Neural cell (in vitro differentiated cells): Measurements from ENCODE around the gene TNFRSF14. TPM values are rescaled to one million over a fixed set of nuclear protein-coding genes. Genes with fewer than 3 reads are reported as not detected.

Experiments
- H2AFZ ChIP-seq: fragments of 200-600, 300-800 bp; sonication (generic), shearing (Covaris generic); 2 replicates; pipeline ENCODE4 v1.6.0; 2014; ENCODE audit warnings: low read depth, mild to moderate bottlenecking, antibody characterized with exemption, low read length, moderate library complexity
- H3F3A ChIP-seq: fragments of 200-600 bp; shearing (Covaris generic); 2 replicates; pipeline ENCODE4 v1.6.1; 2016; ENCODE audit warnings: mild to moderate bottlenecking, moderate library complexity, mixed read lengths, antibody characterized with exemption, low read length; ENCODE audit not compliant: insufficient read depth, poor library complexity, severe bottlenecking
- H3K27ac ChIP-seq: fragments of 200-600, 300-800 bp; sonication (generic), shearing (Covaris generic); 2 replicates; pipeline ENCODE4 v1.5.1; 2014; ENCODE audit warnings: mild to moderate bottlenecking, low read length, moderate library complexity
- H3K27me3 ChIP-seq: fragments of 300-800, 200-600 bp; sonication (generic), shearing (Covaris generic); 2 replicates; pipeline ENCODE4 v1.6.0; 2014; ENCODE audit warnings: mild to moderate bottlenecking, low read depth, low read length, moderate library complexity; ENCODE audit not compliant: insufficient read depth
- H3K36me3 ChIP-seq: fragments of 300-800, 200-600 bp; sonication (generic), shearing (Covaris generic); 2 replicates; pipeline ENCODE4 v1.5.1; 2014; ENCODE audit warnings: mild to moderate bottlenecking, antibody characterized with exemption, low read length, moderate library complexity; ENCODE audit not compliant: insufficient read depth
- H3K4me2 ChIP-seq: fragments of 300-800, 200-600 bp; sonication (generic), shearing (Covaris generic); 2 replicates; pipeline ENCODE4 v1.6.0; 2014; ENCODE audit warnings: mild to moderate bottlenecking, low read length
- H3K4me3 ChIP-seq: fragments of 300-800, 200-600 bp; sonication (generic), shearing (Covaris generic); 2 replicates; pipeline ENCODE4 v1.5.1; 2014; ENCODE audit warnings: mild to moderate bottlenecking, low read length, moderate library complexity
- H3K79me2 ChIP-seq: fragments of 200-600 bp; shearing (Covaris generic); replicated peaks from 2 replicates; pipeline ENCODE4 v1.6.0; 2014; ENCODE audit warnings: mild to moderate bottlenecking, low read length, moderate library complexity; ENCODE audit not compliant: insufficient read depth
- H3K9ac ChIP-seq: fragments of 300-800, 200-600 bp; sonication (generic), shearing (Covaris generic); 2 replicates; pipeline ENCODE4 v1.6.1; 2016; ENCODE audit warnings: mild to moderate bottlenecking, low read length, mixed read lengths
- H3K9me2 ChIP-seq: fragments of 200-600 bp; shearing (Covaris generic); 2 replicates; pipeline ENCODE4 v1.6.1; 2016; ENCODE audit warnings: mild to moderate bottlenecking, low read length, mixed read lengths; ENCODE audit not compliant: insufficient read depth
- H3K9me3 ChIP-seq: fragments of 200-600, 300-800 bp; sonication (generic), shearing (Covaris generic); 2 replicates; pipeline ENCODE4 v1.6.1; 2016; ENCODE audit warnings: mild to moderate bottlenecking, mixed run types, low read length, moderate library complexity, mixed read lengths
- H4K20me1 ChIP-seq: fragments of 200-600 bp; shearing (Covaris generic); 2 replicates; pipeline ENCODE4 v1.6.1; 2016; ENCODE audit warnings: mild to moderate bottlenecking, mixed run types; ENCODE audit not compliant: insufficient read depth
- EP300 ChIP-seq: fragments of 450-650 bp; conservative IDR thresholded peaks from 2 replicates; pipeline ENCODE4 v1.6.1; 2014; ENCODE audit warnings: antibody characterized with exemption, mild to moderate bottlenecking, moderate library complexity; ENCODE audit not compliant: poor library complexity, severe bottlenecking
- EZH2 ChIP-seq: fragments of 200-600, 300-800 bp; shearing (Covaris generic), sonication (generic); IDR thresholded peaks from 2 replicates; pipeline ENCODE4 v1.6.1; 2014; ENCODE audit warnings: antibody characterized with exemption, low read length, borderline replicate concordance, mild to moderate bottlenecking; ENCODE audit not compliant: insufficient read depth, poor library complexity, severe bottlenecking
- MXI1 ChIP-seq: fragments of 450-650 bp; conservative IDR thresholded peaks from 2 replicates; pipeline ENCODE4 v1.6.1; 2014; ENCODE audit warnings: antibody characterized with exemption, mild to moderate bottlenecking; ENCODE audit not compliant: poor library complexity, severe bottlenecking
- POLR2AphosphoS5 ChIP-seq: IDR thresholded peaks from 2 replicates; pipeline ENCODE4 v1.6.1; 2012
- RAD21 ChIP-seq: fragments of 450-650 bp; conservative IDR thresholded peaks from 2 replicates; pipeline ENCODE4 v1.6.1; 2014; ENCODE audit warnings: antibody characterized with exemption, mild to moderate bottlenecking, moderate library complexity
- REST ChIP-seq: IDR thresholded peaks from 2 replicates; pipeline ENCODE4 v1.6.1; 2012; ENCODE audit warnings: borderline replicate concordance
- SMC3 ChIP-seq: fragments of 450-650 bp; conservative IDR thresholded peaks from 2 replicates; pipeline ENCODE4 v1.6.1; 2014; ENCODE audit warnings: antibody characterized with exemption, mild to moderate bottlenecking, moderate library complexity; ENCODE audit not compliant: poor library complexity
- TAF1 ChIP-seq: IDR thresholded peaks from 2 replicates; pipeline ENCODE4 v1.6.1; 2012; ENCODE audit warnings: low read depth
- polyA plus RNA-seq: library from polyadenylated mRNA; depleted of rRNA; stranded (reverse); fragments of >200 nt; gene quantifications from 2 replicates; pipeline ENCODE4 v1.2.3, GENCODE V29; 2014
- TF ChIP-seq, protein P1 (sequence below): fragments of 450-650 bp; IDR thresholded peaks from 2 replicates; pipeline ENCODE4 v1.5.1; 2014; ENCODE audit warnings: antibody characterized with exemption, mild to moderate bottlenecking, moderate library complexity; ENCODE audit not compliant: poor library complexity, severe bottlenecking

The TNFRSF14 gene
- polyA plus RNA-seq, 1 donor from 2014 or later = 1.1 TPM

GRCh38 chr1:2522230-2522629 is 33.9 kb upstream of the TNFRSF14 start:
- TF ChIP-seq POLR2AphosphoS5 (no peak), MXI1 (no peak), SMC3 (no peak), TAF1 (no peak), RAD21 (no peak), EZH2 (no peak), REST (no peak), EP300 (no peak)
- TF ChIP-seq, protein P1, sequence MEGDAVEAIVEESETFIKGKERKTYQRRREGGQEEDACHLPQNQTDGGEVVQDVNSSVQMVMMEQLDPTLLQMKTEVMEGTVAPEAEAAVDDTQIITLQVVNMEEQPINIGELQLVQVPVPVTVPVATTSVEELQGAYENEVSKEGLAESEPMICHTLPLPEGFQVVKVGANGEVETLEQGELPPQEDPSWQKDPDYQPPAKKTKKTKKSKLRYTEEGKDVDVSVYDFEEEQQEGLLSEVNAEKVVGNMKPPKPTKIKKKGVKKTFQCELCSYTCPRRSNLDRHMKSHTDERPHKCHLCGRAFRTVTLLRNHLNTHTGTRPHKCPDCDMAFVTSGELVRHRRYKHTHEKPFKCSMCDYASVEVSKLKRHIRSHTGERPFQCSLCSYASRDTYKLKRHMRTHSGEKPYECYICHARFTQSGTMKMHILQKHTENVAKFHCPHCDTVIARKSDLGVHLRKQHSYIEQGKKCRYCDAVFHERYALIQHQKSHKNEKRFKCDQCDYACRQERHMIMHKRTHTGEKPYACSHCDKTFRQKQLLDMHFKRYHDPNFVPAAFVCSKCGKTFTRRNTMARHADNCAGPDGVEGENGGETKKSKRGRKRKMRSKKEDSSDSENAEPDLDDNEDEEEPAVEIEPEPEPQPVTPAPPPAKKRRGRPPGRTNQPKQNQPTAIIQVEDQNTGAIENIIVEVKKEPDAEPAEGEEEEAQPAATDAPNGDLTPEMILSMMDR = no peak
- no peaks in the 10 kb centered on the region for H3K36me3 ChIP-seq
- H2AFZ ChIP-seq = no peak overlapping the region
- H3K9ac ChIP-seq = no peak overlapping the region
- H3K4me3 ChIP-seq = no peak overlapping the region
- no peak overlapping the region for H3K27ac ChIP-seq
- no peak overlapping the region for H3K4me2 ChIP-seq
- H3F3A ChIP-seq = no peaks in the 10 kb centered on the region
- peaks cover 40% of the 10 kb centered on the region for H3K79me2 ChIP-seq
- no peaks in the 10 kb centered on the region for H3K9me2 ChIP-seq
- no peaks in the 10 kb centered on the region for H3K27me3 ChIP-seq
- no peaks in the 10 kb centered on the region for H3K9me3 ChIP-seq
- H4K20me1 ChIP-seq = peaks cover 10% of the 10 kb centered on the region

DNA sequence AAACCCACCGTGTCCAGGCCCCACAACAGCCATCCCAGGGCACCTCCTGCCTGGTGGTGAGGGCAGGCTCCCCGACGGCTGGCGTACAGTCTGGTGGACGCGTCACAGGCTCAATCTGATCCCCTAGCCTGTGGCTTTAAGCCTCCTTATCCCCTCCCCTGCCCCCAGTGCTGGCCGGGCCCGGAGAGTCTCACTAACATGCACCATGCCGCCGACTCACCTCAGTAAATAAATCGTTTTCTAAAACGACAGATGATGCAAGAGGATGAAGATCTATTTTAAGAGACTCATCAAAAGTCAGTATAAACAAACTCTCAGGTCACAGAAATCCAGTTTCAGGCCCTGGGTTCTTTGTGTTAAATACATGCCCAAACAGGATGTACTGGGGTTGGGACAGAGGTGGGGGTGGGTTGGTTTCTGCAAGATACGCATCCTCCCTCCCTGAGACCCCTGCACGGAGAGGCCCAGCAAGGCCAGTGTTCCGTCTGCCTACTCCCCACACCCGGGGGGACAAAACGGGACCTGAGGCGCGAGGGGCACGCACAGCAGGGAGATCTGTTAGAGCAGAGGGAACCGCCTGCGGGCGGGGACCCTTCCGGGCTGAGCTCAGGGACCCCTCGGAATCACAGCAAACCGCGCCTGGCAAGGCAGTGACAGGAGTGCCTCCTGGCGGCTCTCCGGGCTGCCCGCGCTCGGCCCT is 32.8 kb upstream of the TNFRSF14 start:
- H2AFZ ChIP-seq = no peak overlapping the region
- H3K9me3 ChIP-seq = no peaks in the 10 kb centered on the region
- H3K36me3 ChIP-seq = no peaks in the 10 kb centered on the region
- TF ChIP-seq TAF1 = no peak
- TF ChIP-seq EZH2 = no peak
- TF ChIP-seq POLR2AphosphoS5 = no peak
- H4K20me1 ChIP-seq = peaks cover 10% of the 10 kb centered on the region
- H3K4me3 ChIP-seq = no peak overlapping the region
- no peak overlapping the region for H3K4me2 ChIP-seq
- no peaks in the 10 kb centered on the region for H3K27me3 ChIP-seq
- H3K79me2 ChIP-seq = peaks cover 40% of the 10 kb centered on the region
- H3K9me2 ChIP-seq = no peaks in the 10 kb centered on the region
- H3F3A ChIP-seq = no peaks in the 10 kb centered on the region
- H3K9ac ChIP-seq = no peak overlapping the region
- no peak overlapping the region for H3K27ac ChIP-seq
